Chondrocyte (in vitro differentiated cells): ENCODE results near the gene CHIC2. TPM values are rescaled to one million over a fixed set of nuclear protein-coding genes. Genes with fewer than 3 reads are reported as not detected.

Experiments used
- DNase-seq: peaks from one replicate; pipeline ENCODE4 v3.0.0; 2021; ENCODE audit warnings: mixed read lengths, low spot score
- H3K27ac Mint-ChIP-seq: one replicate; pipeline ENCODE4 v1.8.0; 2021; ENCODE audit warnings: mild to moderate bottlenecking, moderate library complexity, mixed read lengths; ENCODE audit not compliant: unreplicated experiment
- H3K27me3 Mint-ChIP-seq: 2 replicates; pipeline ENCODE4 v1.8.0; 2021; ENCODE audit warnings: low read depth, mixed read lengths
- H3K36me3 Mint-ChIP-seq: 2 replicates; pipeline ENCODE4 v1.8.0; 2021; ENCODE audit warnings: low read depth, mixed read lengths
- H3K4me1 Mint-ChIP-seq: 2 replicates; pipeline ENCODE4 v1.8.0; 2021; ENCODE audit warnings: low read depth, mild to moderate bottlenecking, mixed read lengths
- H3K4me3 Mint-ChIP-seq: one replicate; pipeline ENCODE4 v1.8.0; 2021; ENCODE audit warnings: mild to moderate bottlenecking, moderate library complexity, mixed read lengths; ENCODE audit not compliant: unreplicated experiment
- H3K9me3 Mint-ChIP-seq: 2 replicates; pipeline ENCODE4 v1.8.0; 2021; ENCODE audit warnings: low read depth, mixed read lengths
- CTCF ChIP-seq: fragments of 200-600 bp; sonication (generic); IDR thresholded peaks from 2 replicates; pipeline ENCODE4 v1.5.0; 2021; ENCODE audit warnings: antibody characterized with exemption, mild to moderate bottlenecking, moderate library complexity
- total RNA-seq: library from RNA; stranded (reverse); gene quantifications from 3 replicates; pipeline ENCODE4 v1.2.1, GENCODE V29; 2021

Gene CHIC2
- total RNA-seq, 1 donor from 2014 or later, result 38.5 TPM

- no peak overlapping the region for H3K4me3 Mint-ChIP-seq
- H3K27me3 Mint-ChIP-seq, result no peaks in the 10 kb centered on the region
- no peaks in the 10 kb centered on the region for H3K9me3 Mint-ChIP-seq
- TF ChIP-seq CTCF, result no peak
- H3K27ac Mint-ChIP-seq, result no peak overlapping the region
- no peaks in the 10 kb centered on the region for H3K36me3 Mint-ChIP-seq
- DNase-seq, result no peak
- no peaks in the 10 kb centered on the region for H3K4me1 Mint-ChIP-seq
Measured at GRCh38 chr4:53981066-53981465, 83.3 kb downstream of the CHIC2 start.

- no peak overlapping the region for H3K27ac Mint-ChIP-seq
- no peak for TF ChIP-seq CTCF
- no peaks in the 10 kb centered on the region for H3K27me3 Mint-ChIP-seq
- H3K36me3 Mint-ChIP-seq, result no peaks in the 10 kb centered on the region
- DNase-seq, result no peak
- H3K9me3 Mint-ChIP-seq, result peaks cover 3% of the 10 kb centered on the region
- no peak overlapping the region for H3K4me3 Mint-ChIP-seq
- no peaks in the 10 kb centered on the region for H3K4me1 Mint-ChIP-seq
Measured at GRCh38 chr4:53974561-53974960, 89.8 kb downstream of the CHIC2 start.

GRCh38 chr4:53967986-53968385, 96.4 kb downstream of the CHIC2 start:
- no peaks in the 10 kb centered on the region for H3K36me3 Mint-ChIP-seq
- no peak for DNase-seq

GRCh38 chr4:53963781-53964180, 100.6 kb downstream of the CHIC2 start:
- DNase-seq, result no peak
- no peaks in the 10 kb centered on the region for H3K27me3 Mint-ChIP-seq
- peaks cover 42% of the 10 kb centered on the region for H3K4me1 Mint-ChIP-seq
- no peaks in the 10 kb centered on the region for H3K9me3 Mint-ChIP-seq
- no peaks in the 10 kb centered on the region for H3K36me3 Mint-ChIP-seq
- peak overlapping the region; percentile 76 for H3K27ac Mint-ChIP-seq
- H3K4me3 Mint-ChIP-seq, result no peak overlapping the region
- no peak for TF ChIP-seq CTCF

More at GRCh38 chr4:53967986-53968385, 96.4 kb downstream of the CHIC2 start:
- Mint-ChIP-seq H3K4me1 (peaks cover 13% of the 10 kb centered on the region), H3K9me3 (no peaks in the 10 kb centered on the region), H3K27ac (no peak overlapping the region), H3K27me3 (no peaks in the 10 kb centered on the region), H3K4me3 (no peak overlapping the region)
- TF ChIP-seq CTCF, result no peak

GRCh38 chr4:53963336-53963735, 101.1 kb downstream of the CHIC2 start:
- H3K27ac Mint-ChIP-seq, result peak overlapping the region; percentile 76
- no peak for TF ChIP-seq CTCF
- no peaks in the 10 kb centered on the region for H3K9me3 Mint-ChIP-seq
- H3K27me3 Mint-ChIP-seq, result no peaks in the 10 kb centered on the region
- H3K4me1 Mint-ChIP-seq, result peaks cover 42% of the 10 kb centered on the region
- H3K4me3 Mint-ChIP-seq, result no peak overlapping the region
- no peaks in the 10 kb centered on the region for H3K36me3 Mint-ChIP-seq
- DNase-seq, result no peak
